Mucosa of descending colon (tissue), 3 donors: ENCODE data around the gene NEURL1B. TPM values are rescaled to one million over a fixed set of nuclear protein-coding genes. Genes with fewer than 3 reads are reported as not detected.

Source experiments
- ATAC-seq: fragments of 200-7000 bp; cut with Tn5 transposase; one replicate; pipeline ENCODE4 v1.9.1; 2020; ENCODE audit warnings: mild to moderate bottlenecking, moderate library complexity
- DNase-seq, 3 donors: peaks; one replicate each; pipeline ENCODE4 v3.0.0-alpha.2; 2020
- H3K36me3 ChIP-seq: fragments of 200-600 bp; one replicate; pipeline ENCODE4 v1.8.0; 2021; ENCODE audit warnings: low read depth, mild to moderate bottlenecking
- H3K4me1 ChIP-seq: fragments of 200-600 bp; one replicate; pipeline ENCODE4 v1.8.0; 2021; ENCODE audit warnings: low read depth, mild to moderate bottlenecking
- H3K4me3 ChIP-seq: fragments of 200-600 bp; one replicate; pipeline ENCODE4 v1.8.0; 2021; ENCODE audit warnings: mild to moderate bottlenecking
- H3K9me3 ChIP-seq: fragments of 200-600 bp; one replicate; pipeline ENCODE4 v1.8.0; 2021; ENCODE audit warnings: mild to moderate bottlenecking
- intact Hi-C, 2 donors: fragments of 100-400 bp; cut with DNase I in 1 of 2; cut with micrococcal nuclease in 1 of 2; formaldehyde crosslinking; loops; one replicate each; pipeline versions ENCODE4 v1.11.0 to v1.11.1; 2022; cut with DNase I, micrococcal nuclease
- total RNA-seq, 3 donors: library from RNA; stranded (reverse); fragmentation: NEBNext Ultra II Directional in 2 of 3; extraction: Animal tissue kit (Norgen Biotek cat#: 25700) in 2 of 3; gene quantifications; one replicate each; pipeline versions ENCODE4 v1.2.1 to v1.2.4, GENCODE V29; 2021 to 2023
- TF ChIP-seq, protein P1 (sequence below): fragments of 200-600 bp; IDR thresholded peaks from one replicate; pipeline ENCODE4 v1.8.0; 2022; ENCODE audit warnings: antibody characterized with exemption, mild to moderate bottlenecking
- donor health status: DM: no; HTN: no; CAD: no; lungs with moderate emphysema.
- donor health status: DM: no; HTN: no; CAD: no.
- donor health status: DM: no; HTN: yes; CAD: no.

Gene NEURL1B
- total RNA-seq, 3 donors from 2014 or later: 65.7 to 97.6 (median 96.6) TPM

DNA sequence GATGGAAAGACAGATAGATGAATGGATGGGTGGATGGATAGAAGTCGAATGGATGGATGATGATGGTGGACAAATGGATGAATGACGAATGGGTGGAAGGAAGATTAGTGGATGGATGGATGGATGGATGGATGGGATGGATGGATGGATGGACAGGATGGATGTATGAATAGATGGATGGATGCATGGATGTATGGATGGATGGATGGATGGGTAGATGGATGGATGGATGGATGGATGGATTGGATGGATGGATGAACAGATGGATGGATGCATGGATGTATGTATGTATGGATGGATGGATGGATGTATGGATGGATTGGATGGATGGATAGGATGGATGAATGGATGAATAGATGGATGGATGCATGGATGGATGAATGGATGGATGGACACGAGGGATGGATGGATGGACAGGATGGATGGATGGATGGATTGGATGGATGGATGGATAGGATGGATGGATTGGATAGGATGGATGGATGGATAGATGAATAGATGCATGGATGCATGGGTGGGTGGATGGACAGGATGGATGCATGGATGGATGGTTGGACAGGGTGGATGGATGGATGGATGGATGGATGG lies 77.6 kb downstream of the NEURL1B start:
- TF ChIP-seq, protein P1, sequence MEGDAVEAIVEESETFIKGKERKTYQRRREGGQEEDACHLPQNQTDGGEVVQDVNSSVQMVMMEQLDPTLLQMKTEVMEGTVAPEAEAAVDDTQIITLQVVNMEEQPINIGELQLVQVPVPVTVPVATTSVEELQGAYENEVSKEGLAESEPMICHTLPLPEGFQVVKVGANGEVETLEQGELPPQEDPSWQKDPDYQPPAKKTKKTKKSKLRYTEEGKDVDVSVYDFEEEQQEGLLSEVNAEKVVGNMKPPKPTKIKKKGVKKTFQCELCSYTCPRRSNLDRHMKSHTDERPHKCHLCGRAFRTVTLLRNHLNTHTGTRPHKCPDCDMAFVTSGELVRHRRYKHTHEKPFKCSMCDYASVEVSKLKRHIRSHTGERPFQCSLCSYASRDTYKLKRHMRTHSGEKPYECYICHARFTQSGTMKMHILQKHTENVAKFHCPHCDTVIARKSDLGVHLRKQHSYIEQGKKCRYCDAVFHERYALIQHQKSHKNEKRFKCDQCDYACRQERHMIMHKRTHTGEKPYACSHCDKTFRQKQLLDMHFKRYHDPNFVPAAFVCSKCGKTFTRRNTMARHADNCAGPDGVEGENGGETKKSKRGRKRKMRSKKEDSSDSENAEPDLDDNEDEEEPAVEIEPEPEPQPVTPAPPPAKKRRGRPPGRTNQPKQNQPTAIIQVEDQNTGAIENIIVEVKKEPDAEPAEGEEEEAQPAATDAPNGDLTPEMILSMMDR: no peak
- ATAC-seq (no peak), DNase-seq (no peak)
- Histone ChIP-seq H3K4me3 (no peak overlapping the region), H3K4me1 (peaks cover 9% of the 10 kb centered on the region), H3K9me3 (no peaks in the 10 kb centered on the region), H3K36me3 (peaks cover 2% of the 10 kb centered on the region)
- intact Hi-C loops: loop anchor here in 1 of 2 donors (5.0 kb wide), 1 partner anchor 54 kb away; the partner anchor contains the start of gene DUSP1

DNA sequence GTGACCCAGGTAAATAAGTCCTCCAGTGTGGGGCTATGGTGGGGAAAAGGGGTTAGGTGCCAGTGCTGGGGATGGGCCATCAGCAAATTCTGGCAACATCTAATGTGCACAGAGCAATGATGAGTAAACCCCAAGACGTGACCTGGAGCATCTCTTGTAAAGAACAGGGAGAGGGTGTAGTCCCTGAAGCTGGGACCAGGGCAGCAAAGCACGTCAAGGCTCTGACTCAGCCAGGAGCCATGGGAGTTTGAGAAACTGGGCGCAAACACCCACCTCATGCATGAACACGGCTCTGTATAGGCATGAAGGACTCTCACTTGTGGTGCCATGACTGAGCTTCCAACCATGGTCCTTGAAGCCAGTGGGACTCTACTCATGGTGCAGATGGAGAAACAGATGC lies 78.1 kb downstream of the NEURL1B start:
- H3K4me3 ChIP-seq: no peak overlapping the region

DNA sequence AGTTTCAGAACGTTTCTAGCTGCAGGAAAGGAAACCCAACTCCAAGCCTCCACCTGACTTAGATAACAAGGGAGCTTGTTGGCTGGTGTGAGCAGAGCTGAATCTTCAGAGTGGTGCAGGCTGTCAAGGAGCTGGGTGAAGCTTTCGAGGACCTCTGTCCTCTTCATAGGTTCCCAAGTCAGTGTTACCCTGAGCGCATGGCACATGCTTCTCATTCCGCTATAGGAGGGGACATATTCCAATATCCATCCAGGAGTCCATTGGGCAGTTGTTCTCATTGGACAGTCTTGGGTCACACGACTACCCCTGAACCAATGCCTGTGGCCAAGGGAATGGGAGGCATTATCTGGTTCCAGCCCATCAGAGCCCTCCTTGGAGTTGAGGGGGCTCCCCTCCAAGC lies 79.6 kb downstream of the NEURL1B start:
- TF ChIP-seq, protein P1: no peak
- Histone ChIP-seq H3K4me1 (peaks cover 9% of the 10 kb centered on the region), H3K4me3 (no peak overlapping the region), H3K9me3 (no peaks in the 10 kb centered on the region), H3K36me3 (peaks cover 2% of the 10 kb centered on the region)
- intact Hi-C loops: no loop called here
- DNase-seq (no peak), ATAC-seq (no peak)

More for the DNA sequence above, 78.1 kb downstream of the NEURL1B start:
- Histone ChIP-seq H3K4me1 (peaks cover 9% of the 10 kb centered on the region), H3K36me3 (peaks cover 2% of the 10 kb centered on the region), H3K9me3 (no peaks in the 10 kb centered on the region)
- intact Hi-C loops: loop anchor here in 1 of 2 donors (5.0 kb wide), 1 partner anchor 53 kb away; the partner anchor contains the start of gene DUSP1
- no peak for DNase-seq
- no peak for ATAC-seq
- TF ChIP-seq, protein P1: no peak

DNA sequence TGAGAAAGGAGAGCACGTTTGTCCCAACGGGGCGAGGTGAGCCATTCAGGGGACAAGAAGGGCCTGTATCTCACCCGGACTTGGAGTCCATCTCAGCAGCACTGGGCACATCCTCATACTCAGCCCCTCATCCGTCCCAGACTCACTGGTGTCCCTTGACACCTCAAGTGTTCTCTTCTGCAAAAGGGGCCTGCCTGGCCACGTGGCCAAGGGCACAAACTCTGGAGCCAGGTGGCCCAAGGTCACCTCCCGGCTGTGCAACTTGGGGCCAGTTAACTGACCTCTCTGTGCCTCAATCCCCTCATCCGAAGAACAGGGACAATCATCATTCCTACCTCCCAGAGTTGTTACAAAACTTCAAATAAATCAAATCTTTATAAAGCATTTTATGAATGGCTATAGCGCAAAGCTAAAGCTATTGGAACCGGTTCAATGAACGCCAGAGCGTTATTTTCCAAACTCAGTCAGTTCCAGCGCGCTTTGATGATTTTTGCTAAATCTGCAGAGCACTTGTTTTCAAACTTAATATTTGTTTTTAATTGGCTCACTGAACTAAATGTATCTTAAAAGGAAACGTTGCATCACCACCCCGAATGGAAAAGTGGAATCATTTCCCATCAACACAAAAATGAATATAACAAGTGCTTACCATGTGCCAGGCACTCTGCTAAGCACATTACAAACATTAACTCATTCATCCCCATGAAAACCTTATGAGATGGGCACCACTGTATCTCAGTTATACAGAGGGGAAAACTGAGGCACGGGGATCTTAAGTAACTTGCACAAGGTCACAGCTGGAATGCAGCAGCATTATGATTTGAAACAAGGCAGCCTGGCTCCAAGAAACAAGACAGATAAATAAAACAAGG lies 80.6 kb downstream of the NEURL1B start:
- intact Hi-C loops: no loop called here
- peaks cover 6% of the 10 kb centered on the region for H3K4me1 ChIP-seq
- TF ChIP-seq, protein P1: no peak
- H3K4me3 ChIP-seq: no peak overlapping the region
- no peaks in the 10 kb centered on the region for H3K9me3 ChIP-seq
- H3K36me3 ChIP-seq: peaks cover 2% of the 10 kb centered on the region
- ATAC-seq (no peak), DNase-seq (no peak)

DNA sequence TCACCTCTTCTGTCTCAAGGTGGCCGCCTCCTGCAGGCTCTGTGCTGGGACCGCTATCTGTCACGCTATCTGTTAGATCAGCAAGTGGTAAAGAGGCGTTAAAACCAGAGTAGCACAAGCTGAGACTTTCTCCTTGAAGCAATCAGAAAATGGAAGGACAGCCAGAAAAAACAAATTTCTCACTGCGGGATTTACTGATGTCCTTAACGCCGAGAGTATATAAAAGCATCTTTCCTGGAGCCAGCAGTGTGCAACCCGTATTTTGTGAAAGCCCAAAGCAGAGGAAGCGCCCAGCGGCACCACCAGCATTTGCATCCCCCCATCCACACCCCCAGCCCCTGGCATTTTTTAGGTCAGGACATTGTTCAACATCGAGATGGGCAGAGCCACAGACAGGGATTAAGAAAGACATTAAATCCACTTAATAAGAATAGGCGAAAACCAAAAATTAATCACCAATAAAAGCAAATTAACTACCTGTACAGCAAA lies 81.3 kb downstream of the NEURL1B start:
- Histone ChIP-seq H3K36me3 (no peaks in the 10 kb centered on the region), H3K4me1 (no peaks in the 10 kb centered on the region), H3K9me3 (no peaks in the 10 kb centered on the region), H3K4me3 (no peak overlapping the region)
- DNase-seq: no peak
- no peak for ATAC-seq
- TF ChIP-seq, protein P1: no peak
- intact Hi-C loops: no loop called here
